ENCODE measurements around the gene CELF4.

DNA sequence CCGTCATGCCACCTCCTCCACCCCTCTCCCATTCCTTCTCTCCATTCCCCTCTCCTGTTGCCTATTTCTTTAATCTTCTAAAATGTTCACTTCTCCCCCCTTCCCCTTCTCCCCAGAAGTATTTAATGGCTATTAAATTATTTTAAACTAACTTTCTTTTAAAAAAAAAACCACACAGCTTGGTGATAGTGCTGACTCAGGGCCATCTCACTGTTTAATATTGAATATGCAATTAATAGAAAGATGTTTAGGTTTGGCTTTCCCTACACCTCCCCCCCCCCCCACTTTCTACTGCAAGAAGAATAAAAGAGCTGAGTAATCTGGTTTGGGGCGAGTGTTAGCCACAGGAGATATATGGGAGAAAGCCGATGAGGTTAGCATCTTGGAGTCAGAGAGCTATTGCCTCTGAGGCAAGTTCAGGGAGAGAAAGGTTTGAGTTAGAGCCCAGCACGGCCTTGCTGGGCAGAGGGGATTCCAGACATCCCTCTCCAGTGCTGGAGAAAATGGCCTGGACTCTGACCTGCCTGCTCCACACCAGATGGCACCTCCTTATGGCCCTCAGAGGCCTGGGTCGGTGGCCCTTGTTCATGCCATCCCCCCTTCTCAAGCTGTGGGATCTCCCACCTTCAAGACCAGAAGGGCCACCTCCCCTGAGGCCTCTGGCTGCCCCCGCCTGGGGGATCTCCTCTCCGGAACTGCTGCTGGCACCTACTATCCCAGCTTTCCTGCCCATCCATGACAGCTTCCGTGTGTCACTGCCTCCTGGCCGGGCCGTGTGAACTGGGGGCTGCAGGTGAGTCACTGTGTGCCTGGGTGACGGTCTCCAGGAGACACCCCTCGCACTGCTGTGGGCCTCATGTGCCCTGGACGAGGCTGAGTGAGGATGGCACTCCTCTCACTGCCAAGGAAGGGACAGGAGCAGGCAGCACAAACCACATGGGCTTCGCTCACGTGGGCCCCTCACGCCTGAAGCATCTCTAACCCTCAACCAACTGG, 246.9 kb downstream of the CELF4 start:
- no peak for TF ChIP-seq GATA3 (IDR thresholded peaks at IDR 0.05; ENCODE audit: low read depth, low read length)
- TF ChIP-seq GATA2 (IDR thresholded peaks at IDR 0.05; ENCODE audit: low read depth, low read length) = no peak

Data from SH-SY5Y (cell line).